Right lobe of liver (tissue), 6 donors: Measurements from ENCODE around the gene IL17REL. TPM values are rescaled to one million over a fixed set of nuclear protein-coding genes. Genes with fewer than 3 reads are reported as not detected.

ENCODE experiments used
- ATAC-seq, 4 donors: fragments of 200-7000 bp; cut with Tn5 transposase; one replicate each; pipeline ENCODE4 v1.9.1; 2020; ENCODE audit warnings: mild to moderate bottlenecking in 4 of 4, moderate library complexity in 4 of 4
- DNase-seq, 3 donors: peaks; one replicate each; pipeline ENCODE4 v3.0.0-alpha.2; 2020
- H3K27ac ChIP-seq, 3 donors: fragments of 200-600 bp; one replicate each; pipeline ENCODE4 v1.8.0; 2022
- H3K27me3 ChIP-seq, 2 donors: fragments of 200-600 bp; one replicate each; pipeline ENCODE4 v1.8.0; 2022
- H3K36me3 ChIP-seq, 4 donors: fragments of 200-600 bp; sonication (generic) in 1 of 4; one replicate each; pipeline versions ENCODE4 v1.5.1 to v1.8.0; 2017 to 2022; ENCODE audit warnings: control low read depth in 1 of 4
- H3K4me1 ChIP-seq, 4 donors: fragments of 200-600 bp; sonication (generic) in 1 of 4; one replicate each; pipeline versions ENCODE4 v1.5.1 to v1.8.0; 2017 to 2022; ENCODE audit warnings: control low read depth in 1 of 4
- H3K4me3 ChIP-seq, 3 donors: fragments of 200-600 bp; one replicate each; pipeline ENCODE4 v1.8.0; 2022
- H3K9me3 ChIP-seq, 4 donors: fragments of 200-600 bp; sonication (generic) in 1 of 4; one replicate each; pipeline versions ENCODE4 v1.5.1 to v1.8.0; 2017 to 2022; ENCODE audit warnings: control low read depth in 1 of 4
- POLR2A ChIP-seq: fragments of 450-650 bp; IDR thresholded peaks from one replicate; pipeline ENCODE4 v1.6.1; 2017; ENCODE audit warnings: antibody characterized with exemption, mild to moderate bottlenecking
- WGBS: methylation state at CpG from one replicate; pipeline ENCODE4 v1.1.6; 2018; ENCODE audit warnings: low coverage, low lambda C conversion rate; ENCODE audit not compliant: insufficient coverage; ENCODE audit errors: missing lambda C conversion rate; 5-methylcytosine and 5-hydroxymethylcytosine counted together
- intact Hi-C, 2 donors: fragments of 100-400 bp; cut with DNase I; formaldehyde crosslinking; loops; one replicate each; pipeline versions ENCODE4 v1.11.2 to v1.14.1; 2022
- total RNA-seq, 6 experiments: library from RNA; depleted of rRNA in 2 of 6; stranded (reverse); fragments of >200 nt in 2 of 6; fragmentation: NEBNext Ultra II Directional in 3 of 6; extraction: Animal tissue kit (Norgen Biotek cat#: 25700) in 3 of 6; gene quantifications; one replicate each; pipeline versions ENCODE4 v1.1.0 to v1.2.4, GENCODE V29; 2016 to 2023
- TF ChIP-seq, protein P1 (sequence below), 4 donors: fragments of 200-600 bp in 3 of 4; fragments of 450-650 bp in 1 of 4; IDR thresholded peaks; one replicate each; pipeline versions ENCODE4 v1.5.1 to v1.8.0; 2016 to 2022; ENCODE audit warnings: antibody characterized with exemption in 4 of 4, mild to moderate bottlenecking in 2 of 4
- donor health status: DM: no; HTN: yes; CAD: no.
- donor health status: DM: no; HTN: no; CAD: no.
- donor health status: DM: no; HTN: no; CAD: no.
- donor health status: DM: no; HTN: yes; CAD: no.
- donor health status: DM: no; HTN: yes; CAD: no.

Gene IL17REL
- total RNA-seq, 6 experiments from 2014 or later: not detected

DNA sequence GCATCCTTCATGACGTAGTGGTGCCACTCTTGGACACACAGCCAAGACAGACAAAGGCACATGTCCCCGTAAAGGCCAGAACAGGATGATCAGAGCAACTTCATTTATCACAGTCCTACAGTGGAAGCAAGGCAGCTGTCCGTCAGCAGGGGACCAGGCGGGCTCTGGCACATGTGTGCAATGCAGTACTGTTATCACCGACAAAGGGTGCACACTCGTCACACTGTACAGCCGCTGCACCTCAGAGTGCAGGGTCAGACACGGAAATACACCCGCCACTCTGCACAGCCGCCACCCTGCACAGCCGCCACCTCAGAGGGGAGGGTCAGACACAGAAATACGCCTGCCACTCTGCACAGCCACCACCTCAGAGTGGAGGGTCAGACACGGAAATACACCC lies 13.4 kb upstream of the IL17REL start:
- no peak for TF ChIP-seq POLR2A
- TF ChIP-seq, protein P1, sequence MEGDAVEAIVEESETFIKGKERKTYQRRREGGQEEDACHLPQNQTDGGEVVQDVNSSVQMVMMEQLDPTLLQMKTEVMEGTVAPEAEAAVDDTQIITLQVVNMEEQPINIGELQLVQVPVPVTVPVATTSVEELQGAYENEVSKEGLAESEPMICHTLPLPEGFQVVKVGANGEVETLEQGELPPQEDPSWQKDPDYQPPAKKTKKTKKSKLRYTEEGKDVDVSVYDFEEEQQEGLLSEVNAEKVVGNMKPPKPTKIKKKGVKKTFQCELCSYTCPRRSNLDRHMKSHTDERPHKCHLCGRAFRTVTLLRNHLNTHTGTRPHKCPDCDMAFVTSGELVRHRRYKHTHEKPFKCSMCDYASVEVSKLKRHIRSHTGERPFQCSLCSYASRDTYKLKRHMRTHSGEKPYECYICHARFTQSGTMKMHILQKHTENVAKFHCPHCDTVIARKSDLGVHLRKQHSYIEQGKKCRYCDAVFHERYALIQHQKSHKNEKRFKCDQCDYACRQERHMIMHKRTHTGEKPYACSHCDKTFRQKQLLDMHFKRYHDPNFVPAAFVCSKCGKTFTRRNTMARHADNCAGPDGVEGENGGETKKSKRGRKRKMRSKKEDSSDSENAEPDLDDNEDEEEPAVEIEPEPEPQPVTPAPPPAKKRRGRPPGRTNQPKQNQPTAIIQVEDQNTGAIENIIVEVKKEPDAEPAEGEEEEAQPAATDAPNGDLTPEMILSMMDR (IDR thresholded peaks at IDR 0.05): no peak
- intact Hi-C loops: no loop called here
- ATAC-seq: no peak
- no peak overlapping the region for H3K27ac ChIP-seq
- peaks cover 0 to 8% (median 0%) of the 10 kb centered on the region in 4 donors for H3K4me1 ChIP-seq
- no peak for DNase-seq
- H3K27me3 ChIP-seq: no peaks in the 10 kb centered on the region
- H3K36me3 ChIP-seq: no peaks in the 10 kb centered on the region
- H3K4me3 ChIP-seq: no peak overlapping the region
- no peaks in the 10 kb centered on the region for H3K9me3 ChIP-seq
- 68% methylated on average over 6 of the region's 13 CpGs for WGBS

DNA sequence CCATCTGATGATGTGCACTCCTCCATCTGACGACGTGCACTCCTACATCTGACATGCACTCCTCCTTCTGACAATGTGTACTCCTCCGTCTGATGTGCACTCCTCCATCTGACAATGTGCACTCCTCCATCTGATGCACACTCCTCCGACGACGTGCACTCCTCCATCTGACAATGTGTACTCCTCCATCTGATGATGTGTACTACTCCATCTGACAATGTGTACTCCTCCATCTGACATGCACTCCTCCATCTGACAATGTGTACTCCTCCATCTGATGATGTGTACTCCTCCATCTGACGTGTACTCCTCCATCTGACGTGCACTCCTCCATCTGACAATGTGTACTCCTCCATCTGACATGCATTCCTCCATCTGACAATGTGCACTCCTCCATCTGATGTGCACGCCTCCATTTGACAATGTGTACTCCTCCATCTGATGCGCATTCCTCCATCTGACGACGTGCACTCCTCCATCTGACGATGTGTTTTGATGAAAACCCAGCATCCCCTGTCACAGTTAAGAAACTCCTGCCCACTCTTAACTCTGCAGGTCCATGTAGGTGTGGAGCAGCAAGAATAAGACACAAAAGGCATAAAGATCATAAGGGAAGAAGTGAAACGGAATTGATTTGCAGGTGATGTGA lies 9.7 kb upstream of the IL17REL start:
- Histone ChIP-seq H3K4me3 (no peak overlapping the region), H3K27me3 (no peaks in the 10 kb centered on the region), H3K36me3 (no peaks in the 10 kb centered on the region), H3K4me1 (no peaks in the 10 kb centered on the region), H3K9me3 (no peaks in the 10 kb centered on the region), H3K27ac (no peak overlapping the region)
- TF ChIP-seq, protein P1 (IDR thresholded peaks at IDR 0.05): no peak
- no peak for TF ChIP-seq POLR2A
- intact Hi-C loops: no loop called here
- ATAC-seq (no peak), DNase-seq (no peak)
- WGBS: 70% methylated on average over 14 of the region's 14 CpGs

DNA sequence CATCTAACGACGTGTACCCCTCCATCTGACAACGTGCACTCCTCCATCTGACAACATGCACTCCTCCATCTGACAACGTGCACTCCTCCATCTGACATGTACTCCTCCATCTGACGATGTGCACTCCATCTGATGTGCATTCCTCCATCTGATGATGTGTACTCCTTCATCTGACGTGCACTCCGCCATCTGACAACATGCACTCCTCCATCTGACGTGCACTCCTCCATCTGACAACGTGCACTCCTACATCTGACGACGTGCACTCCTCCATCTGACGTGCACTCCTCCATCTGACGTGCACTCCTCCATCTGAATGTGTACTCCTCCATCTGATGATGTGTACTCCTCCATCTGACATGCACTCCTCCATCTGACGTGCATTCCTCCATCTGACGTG lies 8.0 kb upstream of the IL17REL start:
- intact Hi-C loops: no loop called here
- Histone ChIP-seq H3K27ac (no peak overlapping the region), H3K36me3 (no peaks in the 10 kb centered on the region), H3K27me3 (no peaks in the 10 kb centered on the region), H3K4me1 (no peaks in the 10 kb centered on the region), H3K9me3 (no peaks in the 10 kb centered on the region), H3K4me3 (no peak overlapping the region)
- TF ChIP-seq POLR2A: no peak
- TF ChIP-seq, protein P1 (IDR thresholded peaks at IDR 0.05): no peak
- ATAC-seq (no peak), DNase-seq (no peak)
- 80% methylated on average over 14 of the region's 15 CpGs for WGBS

DNA sequence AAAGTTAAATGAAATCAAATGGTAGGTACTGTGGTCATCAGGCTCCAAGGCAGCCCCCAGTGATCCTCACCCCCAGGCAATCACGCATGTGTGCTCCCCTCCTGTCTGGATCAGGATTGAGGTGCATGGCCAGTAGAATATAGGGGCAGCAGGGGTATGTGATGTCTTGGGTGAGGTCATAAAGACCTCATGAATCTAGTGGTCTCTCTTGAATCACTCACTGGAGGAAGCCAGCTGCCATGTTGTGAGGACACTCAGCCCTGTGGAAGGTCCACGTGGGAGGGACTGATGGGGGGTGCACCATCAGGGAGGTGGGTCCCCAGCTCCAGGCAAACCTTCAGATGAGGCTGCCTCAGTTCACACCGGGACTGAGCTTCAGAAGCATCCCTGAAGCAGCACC lies 6.8 kb upstream of the IL17REL start:
- no peak for DNase-seq
- H3K36me3 ChIP-seq: no peaks in the 10 kb centered on the region
- intact Hi-C loops: no loop called here
- no peak for ATAC-seq
- no peaks in the 10 kb centered on the region for H3K9me3 ChIP-seq
- H3K4me3 ChIP-seq: no peak overlapping the region
- 40% methylated on average over 1 of the region's 3 CpGs for WGBS
- H3K27ac ChIP-seq: no peak overlapping the region
- peaks cover 0 to 9% of the 10 kb centered on the region in 2 donors for H3K27me3 ChIP-seq
- peaks cover 0 to 2% (median 0%) of the 10 kb centered on the region in 4 donors for H3K4me1 ChIP-seq
- TF ChIP-seq POLR2A: no peak
- TF ChIP-seq, protein P1 (IDR thresholded peaks at IDR 0.05): no peak
